K562 (cell line): ENCODE data around the gene ARL5C. TPM values are rescaled to one million over a fixed set of nuclear protein-coding genes. Genes with fewer than 3 reads are reported as not detected.

ENCODE experiments used
- E2F8 ChIP-seq: fragments of 450-650 bp; IDR thresholded peaks from 2 replicates; pipeline ENCODE4 v1.7.1; 2018; ENCODE audit warnings: mild to moderate bottlenecking, low read depth; ENCODE audit not compliant: partially characterized antibody
- HCFC1 ChIP-seq: IDR thresholded peaks from 2 replicates; pipeline ENCODE4 v1.6.1; 2012; ENCODE audit warnings: low read depth, low read length, improper control_type of control experiment
- PATZ1 ChIP-seq: fragments of 250-450 bp; sonication (Bioruptor Pico); IDR thresholded peaks from 2 replicates; pipeline ENCODE4 v1.5.0; 2020; ENCODE audit warnings: mild to moderate bottlenecking, borderline replicate concordance
- POLR2A ChIP-seq: fragments of 450-650 bp; conservative IDR thresholded peaks from 2 replicates; pipeline ENCODE4 v1.6.1; 2016
- RFX1 ChIP-seq: fragments of 450-650 bp; IDR thresholded peaks from 2 replicates; pipeline ENCODE4 v1.6.1; 2016; ENCODE audit warnings: mild to moderate bottlenecking, moderate library complexity
- TBP ChIP-seq: optimal IDR thresholded peaks from 2 replicates; pipeline ENCODE3; 2011; ENCODE audit warnings: low read depth, low read length, improper control_type of control experiment
- ZSCAN29 ChIP-seq: fragments of 450-650 bp; IDR thresholded peaks from 2 replicates; pipeline ENCODE4 v1.6.1; 2017
- polyA plus RNA-seq, 8 experiments: library from polyadenylated mRNA; depleted of rRNA in 4 of 8; stranded (reverse) in 5 of 8; unstranded in 3 of 8; fragments of >200 nt; fragmentation: Nextera tagmentation in 2 of 8; fragmentation: Illumina TruSeq in 1 of 8; extraction: Ambion mirVana in 2 of 8; extraction: Trizol in 1 of 8; gene quantifications; 2 replicates each; pipeline versions ENCODE4 v1.2.1 to v1.2.3, GENCODE V29; 2011 to 2014; ENCODE audit warnings: inconsistent platforms in 1 of 8, missing spikeins in 1 of 8
- total RNA-seq, 7 experiments: library from RNA; depleted of rRNA in 6 of 7; stranded (reverse); fragments of >200 nt in 6 of 7; fragmentation: Illumina TruSeq in 2 of 7; extraction: Trizol in 2 of 7; gene quantifications; 2 replicates each; pipeline versions ENCODE4 v1.2.1 to v1.2.3, GENCODE V29; 2011 to 2021; ENCODE audit warnings: low replicate concordance in 1 of 7
- TF ChIP-seq, protein P1 (sequence below): fragments of 250-450 bp; sonication (Bioruptor Pico); IDR thresholded peaks from 2 replicates; pipeline ENCODE4 v1.5.0; 2022; ENCODE audit warnings: mild to moderate bottlenecking
- TF ChIP-seq, protein P2 (sequence below): sonication (generic); formaldehyde crosslinking; IDR thresholded peaks from 2 replicates; pipeline ENCODE4 v1.8.1; 2023; ENCODE audit warnings: mild to moderate bottlenecking, missing genetic modification reagents

ARL5C gene
- total and polyA plus RNA-seq, 9 of the 15 experiments (the other 6 are each of a cell fraction or from before 2014, with no cell fraction given): not detected

- TF ChIP-seq, protein P1, sequence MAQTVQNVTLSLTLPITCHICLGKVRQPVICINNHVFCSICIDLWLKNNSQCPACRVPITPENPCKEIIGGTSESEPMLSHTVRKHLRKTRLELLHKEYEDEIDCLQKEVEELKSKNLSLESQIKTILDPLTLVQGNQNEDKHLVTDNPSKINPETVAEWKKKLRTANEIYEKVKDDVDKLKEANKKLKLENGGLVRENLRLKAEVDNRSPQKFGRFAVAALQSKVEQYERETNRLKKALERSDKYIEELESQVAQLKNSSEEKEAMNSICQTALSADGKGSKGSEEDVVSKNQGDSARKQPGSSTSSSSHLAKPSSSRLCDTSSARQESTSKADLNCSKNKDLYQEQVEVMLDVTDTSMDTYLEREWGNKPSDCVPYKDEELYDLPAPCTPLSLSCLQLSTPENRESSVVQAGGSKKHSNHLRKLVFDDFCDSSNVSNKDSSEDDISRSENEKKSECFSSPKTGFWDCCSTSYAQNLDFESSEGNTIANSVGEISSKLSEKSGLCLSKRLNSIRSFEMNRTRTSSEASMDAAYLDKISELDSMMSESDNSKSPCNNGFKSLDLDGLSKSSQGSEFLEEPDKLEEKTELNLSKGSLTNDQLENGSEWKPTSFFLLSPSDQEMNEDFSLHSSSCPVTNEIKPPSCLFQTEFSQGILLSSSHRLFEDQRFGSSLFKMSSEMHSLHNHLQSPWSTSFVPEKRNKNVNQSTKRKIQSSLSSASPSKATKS (CRISPR knock-in tag): no peak
- TF ChIP-seq PATZ1 (CRISPR knock-in tag): no peak
- TF ChIP-seq TBP: peak; percentile 39
- no peak for TF ChIP-seq HCFC1
- no peak for TF ChIP-seq ZSCAN29
- peak; percentile 32 for TF ChIP-seq POLR2A
- TF ChIP-seq RFX1: no peak
- no peak for TF ChIP-seq E2F8
- TF ChIP-seq, protein P2, sequence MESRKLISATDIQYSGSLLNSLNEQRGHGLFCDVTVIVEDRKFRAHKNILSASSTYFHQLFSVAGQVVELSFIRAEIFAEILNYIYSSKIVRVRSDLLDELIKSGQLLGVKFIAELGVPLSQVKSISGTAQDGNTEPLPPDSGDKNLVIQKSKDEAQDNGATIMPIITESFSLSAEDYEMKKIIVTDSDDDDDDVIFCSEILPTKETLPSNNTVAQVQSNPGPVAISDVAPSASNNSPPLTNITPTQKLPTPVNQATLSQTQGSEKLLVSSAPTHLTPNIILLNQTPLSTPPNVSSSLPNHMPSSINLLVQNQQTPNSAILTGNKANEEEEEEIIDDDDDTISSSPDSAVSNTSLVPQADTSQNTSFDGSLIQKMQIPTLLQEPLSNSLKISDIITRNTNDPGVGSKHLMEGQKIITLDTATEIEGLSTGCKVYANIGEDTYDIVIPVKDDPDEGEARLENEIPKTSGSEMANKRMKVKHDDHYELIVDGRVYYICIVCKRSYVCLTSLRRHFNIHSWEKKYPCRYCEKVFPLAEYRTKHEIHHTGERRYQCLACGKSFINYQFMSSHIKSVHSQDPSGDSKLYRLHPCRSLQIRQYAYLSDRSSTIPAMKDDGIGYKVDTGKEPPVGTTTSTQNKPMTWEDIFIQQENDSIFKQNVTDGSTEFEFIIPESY (CRISPR knock-in tag): no peak
These were observed 35.1 kb upstream of the ARL5C start (continued) for GRCh38 chr17:39200957-39201510.
